Neuron (in vitro differentiated cells): Measurements from ENCODE around the gene GRN.

Source experiments
- H2AFZ ChIP-seq: one replicate; pipeline ENCODE4 v1.6.1; 2013; ENCODE audit warnings: low read depth, mild to moderate bottlenecking, inconsistent platforms, low read length, moderate library complexity
- H3K27me3 ChIP-seq: one replicate; pipeline ENCODE4 v1.6.1; 2013; ENCODE audit warnings: low read length; ENCODE audit not compliant: insufficient read depth
- H3K36me3 ChIP-seq: one replicate; pipeline ENCODE4 v1.6.1; 2013; ENCODE audit warnings: low read length; ENCODE audit not compliant: insufficient read depth
- H3K4me1 ChIP-seq: one replicate; pipeline ENCODE4 v1.6.1; 2013; ENCODE audit warnings: low read length; ENCODE audit not compliant: insufficient read depth
- H3K4me3 ChIP-seq: 2 replicates; pipeline ENCODE4 v1.5.1; 2013; ENCODE audit warnings: mild to moderate bottlenecking, low read length, moderate library complexity
- H3K9me3 ChIP-seq: one replicate; pipeline ENCODE4 v1.6.1; 2013; ENCODE audit warnings: low read length

The GRN gene

GRCh38 chr17:44379887-44380286 is 34.8 kb downstream of the GRN start:
- H3K9me3 ChIP-seq, result no peaks in the 10 kb centered on the region
- H3K36me3 ChIP-seq, result no peaks in the 10 kb centered on the region

GRCh38 chr17:44380767-44381166 is 35.7 kb downstream of the GRN start:
- no peaks in the 10 kb centered on the region for H3K27me3 ChIP-seq

More at GRCh38 chr17:44379887-44380286, 34.8 kb downstream of the GRN start:
- Histone ChIP-seq H3K4me3 (no peak overlapping the region), H2AFZ (no peak overlapping the region), H3K27me3 (no peaks in the 10 kb centered on the region), H3K4me1 (peaks cover 4% of the 10 kb centered on the region)

GRCh38 chr17:44381810-44382305 is 36.8 kb downstream of the GRN start:
- no peaks in the 10 kb centered on the region for H3K36me3 ChIP-seq
- no peak overlapping the region for H2AFZ ChIP-seq
- H3K9me3 ChIP-seq, result no peaks in the 10 kb centered on the region
- no peak overlapping the region for H3K4me3 ChIP-seq
- peaks cover 9% of the 10 kb centered on the region for H3K4me1 ChIP-seq
- no peaks in the 10 kb centered on the region for H3K27me3 ChIP-seq

More at GRCh38 chr17:44380767-44381166, 35.7 kb downstream of the GRN start:
- H3K36me3 ChIP-seq, result no peaks in the 10 kb centered on the region
- no peak overlapping the region for H2AFZ ChIP-seq
- H3K9me3 ChIP-seq, result no peaks in the 10 kb centered on the region
- H3K4me1 ChIP-seq, result peaks cover 8% of the 10 kb centered on the region
- H3K4me3 ChIP-seq, result no peak overlapping the region

GRCh38 chr17:44382917-44383316 is 37.8 kb downstream of the GRN start:
- H3K4me1 ChIP-seq, result peaks cover 9% of the 10 kb centered on the region
- no peak overlapping the region for H2AFZ ChIP-seq
- no peaks in the 10 kb centered on the region for H3K27me3 ChIP-seq
- no peak overlapping the region for H3K4me3 ChIP-seq
- no peaks in the 10 kb centered on the region for H3K9me3 ChIP-seq
- no peaks in the 10 kb centered on the region for H3K36me3 ChIP-seq

GRCh38 chr17:44383363-44383762 is 38.3 kb downstream of the GRN start:
- Histone ChIP-seq H2AFZ (no peak overlapping the region), H3K9me3 (no peaks in the 10 kb centered on the region), H3K4me1 (peaks cover 9% of the 10 kb centered on the region), H3K36me3 (no peaks in the 10 kb centered on the region), H3K4me3 (no peak overlapping the region), H3K27me3 (no peaks in the 10 kb centered on the region)

GRCh38 chr17:44383861-44384260 is 38.8 kb downstream of the GRN start:
- no peaks in the 10 kb centered on the region for H3K9me3 ChIP-seq
- no peak overlapping the region for H2AFZ ChIP-seq
- H3K27me3 ChIP-seq, result no peaks in the 10 kb centered on the region
- peaks cover 9% of the 10 kb centered on the region for H3K4me1 ChIP-seq
- no peak overlapping the region for H3K4me3 ChIP-seq
- no peaks in the 10 kb centered on the region for H3K36me3 ChIP-seq

GRCh38 chr17:44384281-44384822 is 39.2 kb downstream of the GRN start:
- Histone ChIP-seq H2AFZ (peak overlapping the region; percentile 77), H3K27me3 (no peaks in the 10 kb centered on the region), H3K36me3 (no peaks in the 10 kb centered on the region), H3K9me3 (no peaks in the 10 kb centered on the region), H3K4me3 (no peak overlapping the region), H3K4me1 (peaks cover 9% of the 10 kb centered on the region)

- Histone ChIP-seq H3K4me3 (peak overlapping the region; percentile 43), H3K9me3 (no peaks in the 10 kb centered on the region), H2AFZ (peak overlapping the region; percentile 77), H3K36me3 (no peaks in the 10 kb centered on the region), H3K4me1 (peaks cover 9% of the 10 kb centered on the region), H3K27me3 (no peaks in the 10 kb centered on the region)
Measured at GRCh38 chr17:44384823-44385286, 39.8 kb downstream of the GRN start.

GRCh38 chr17:44385287-44386181 is 40.4 kb downstream of the GRN start:
- H3K9me3 ChIP-seq, result no peaks in the 10 kb centered on the region
- H2AFZ ChIP-seq, result peak overlapping the region; percentile 77
- H3K27me3 ChIP-seq, result no peaks in the 10 kb centered on the region
- H3K4me3 ChIP-seq, result peak overlapping the region; percentile 50
- H3K4me1 ChIP-seq, result peaks cover 9% of the 10 kb centered on the region
- H3K36me3 ChIP-seq, result no peaks in the 10 kb centered on the region

- no peak overlapping the region for H3K4me3 ChIP-seq
- no peak overlapping the region for H2AFZ ChIP-seq
- H3K9me3 ChIP-seq, result no peaks in the 10 kb centered on the region
- no peaks in the 10 kb centered on the region for H3K36me3 ChIP-seq
- peaks cover 9% of the 10 kb centered on the region for H3K4me1 ChIP-seq
- no peaks in the 10 kb centered on the region for H3K27me3 ChIP-seq
Measured at GRCh38 chr17:44386182-44386525, 41.1 kb downstream of the GRN start.

- Histone ChIP-seq H3K4me3 (no peak overlapping the region), H3K9me3 (no peaks in the 10 kb centered on the region), H3K36me3 (peaks cover 2% of the 10 kb centered on the region), H3K27me3 (no peaks in the 10 kb centered on the region), H2AFZ (no peak overlapping the region), H3K4me1 (peaks cover 9% of the 10 kb centered on the region)
Measured at GRCh38 chr17:44387804-44388203, 42.7 kb downstream of the GRN start.

- Histone ChIP-seq H3K9me3 (no peaks in the 10 kb centered on the region), H3K27me3 (no peaks in the 10 kb centered on the region), H3K4me1 (peaks cover 9% of the 10 kb centered on the region), H3K4me3 (no peak within 1 kb of the TSS), H2AFZ (no peak within 1 kb of the TSS), H3K36me3 (peaks cover 2% of the 10 kb centered on the region)
Measured at GRCh38 chr17:44389281-44389680, 44.2 kb downstream of the GRN start, which contains the start of gene ITGA2B. Gene ITGA2B, minus strand, starts transcription at chr17:44389649. Its CDS starts 176 bp downstream, at chr17:44389473.

- Histone ChIP-seq H3K36me3 (peaks cover 2% of the 10 kb centered on the region), H3K4me1 (peaks cover 7% of the 10 kb centered on the region), H3K4me3 (no peak overlapping the region), H2AFZ (no peak overlapping the region), H3K9me3 (no peaks in the 10 kb centered on the region), H3K27me3 (no peaks in the 10 kb centered on the region)
Measured at GRCh38 chr17:44389723-44390202, 44.7 kb downstream of the GRN start.
